Breast epithelium (tissue), 3 donors: ENCODE results near the gene PCGF1.

Source experiments
- POLR2A ChIP-seq: fragments of 450-650 bp; IDR thresholded peaks from one replicate; pipeline ENCODE4 v1.6.1; 2016; ENCODE audit warnings: antibody characterized with exemption, mild to moderate bottlenecking, moderate library complexity
- POLR2AphosphoS5 ChIP-seq, 3 donors: sonication (generic); formaldehyde crosslinking; IDR thresholded peaks; one replicate each; pipeline ENCODE4 v1.6.1; 2017; ENCODE audit warnings: antibody characterized with exemption in 3 of 3
- TF ChIP-seq, protein P1 (sequence below), 3 donors: fragments of 450-650 bp; IDR thresholded peaks; one replicate each; pipeline ENCODE4 v1.5.1; 2016 to 2017; ENCODE audit warnings: antibody characterized with exemption in 3 of 3, mild to moderate bottlenecking in 3 of 3, moderate library complexity in 3 of 3

- TF ChIP-seq, protein P1, sequence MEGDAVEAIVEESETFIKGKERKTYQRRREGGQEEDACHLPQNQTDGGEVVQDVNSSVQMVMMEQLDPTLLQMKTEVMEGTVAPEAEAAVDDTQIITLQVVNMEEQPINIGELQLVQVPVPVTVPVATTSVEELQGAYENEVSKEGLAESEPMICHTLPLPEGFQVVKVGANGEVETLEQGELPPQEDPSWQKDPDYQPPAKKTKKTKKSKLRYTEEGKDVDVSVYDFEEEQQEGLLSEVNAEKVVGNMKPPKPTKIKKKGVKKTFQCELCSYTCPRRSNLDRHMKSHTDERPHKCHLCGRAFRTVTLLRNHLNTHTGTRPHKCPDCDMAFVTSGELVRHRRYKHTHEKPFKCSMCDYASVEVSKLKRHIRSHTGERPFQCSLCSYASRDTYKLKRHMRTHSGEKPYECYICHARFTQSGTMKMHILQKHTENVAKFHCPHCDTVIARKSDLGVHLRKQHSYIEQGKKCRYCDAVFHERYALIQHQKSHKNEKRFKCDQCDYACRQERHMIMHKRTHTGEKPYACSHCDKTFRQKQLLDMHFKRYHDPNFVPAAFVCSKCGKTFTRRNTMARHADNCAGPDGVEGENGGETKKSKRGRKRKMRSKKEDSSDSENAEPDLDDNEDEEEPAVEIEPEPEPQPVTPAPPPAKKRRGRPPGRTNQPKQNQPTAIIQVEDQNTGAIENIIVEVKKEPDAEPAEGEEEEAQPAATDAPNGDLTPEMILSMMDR (IDR thresholded peaks at IDR 0.05), result no peak
- TF ChIP-seq POLR2AphosphoS5 (IDR thresholded peaks at IDR 0.05) (no peak), POLR2A (no peak)
These were observed 2.8 kb upstream of the PCGF1 start for GRCh38 chr2:74510272-74510671.
